Right lobe of liver (tissue), 4 donors: ENCODE measurements around the gene COLEC11.

Experiments used
- CTCF ChIP-seq, 4 donors: fragments of 200-600 bp in 3 of 4; fragments of 450-650 bp in 1 of 4; IDR thresholded peaks; one replicate each; pipeline versions ENCODE4 v1.5.1 to v1.8.0; 2016 to 2022; ENCODE audit warnings: antibody characterized with exemption in 4 of 4, mild to moderate bottlenecking in 2 of 4
- POLR2A ChIP-seq: fragments of 450-650 bp; IDR thresholded peaks from one replicate; pipeline ENCODE4 v1.6.1; 2017; ENCODE audit warnings: antibody characterized with exemption, mild to moderate bottlenecking
- donor health status: DM: no; HTN: no; CAD: no.
- donor health status: DM: no; HTN: no; CAD: no.
- donor health status: DM: no; HTN: yes; CAD: no.

- no peak for TF ChIP-seq POLR2A
- no peak for TF ChIP-seq CTCF (IDR thresholded peaks at IDR 0.05)
Measured at GRCh38 chr2:3667151-3667631, 72.3 kb downstream of the COLEC11 start.
